Colonic mucosa (tissue), 4 donors: Measurements from ENCODE around the gene FBXL16. TPM values are rescaled to one million over a fixed set of nuclear protein-coding genes. Genes with fewer than 3 reads are reported as not detected.

Experiments used
- DNase-seq: peaks from one replicate; pipeline ENCODE4 v3.0.0-alpha.2; 2020
- H3K27ac ChIP-seq: fragments of 200-600 bp; one replicate; pipeline ENCODE4 v1.8.0; 2021
- H3K27me3 ChIP-seq: fragments of 200-600 bp; one replicate; pipeline ENCODE4 v1.8.0; 2021
- H3K36me3 ChIP-seq: fragments of 200-600 bp; one replicate; pipeline ENCODE4 v1.8.0; 2021
- H3K4me1 ChIP-seq: fragments of 200-600 bp; one replicate; pipeline ENCODE4 v1.8.0; 2021; ENCODE audit warnings: mild to moderate bottlenecking
- H3K4me3 ChIP-seq: fragments of 200-600 bp; one replicate; pipeline ENCODE4 v1.8.0; 2021
- H3K9ac ChIP-seq, 2 donors: one replicate each; pipeline ENCODE4 v1.7.0; 2013; ENCODE audit warnings: control low read depth in 2 of 2, low read depth in 2 of 2, low read length in 2 of 2
- H3K9me3 ChIP-seq: fragments of 200-600 bp; one replicate; pipeline ENCODE4 v1.8.0; 2021
- CTCF ChIP-seq: fragments of 200-600 bp; IDR thresholded peaks from one replicate; pipeline ENCODE4 v1.8.0; 2022; ENCODE audit warnings: antibody characterized with exemption, mild to moderate bottlenecking
- intact Hi-C: fragments of 100-400 bp; cut with DNase I; formaldehyde crosslinking; loops from one replicate; pipeline ENCODE4 v1.14.1; 2022
- total RNA-seq, 2 donors: library from RNA; stranded (reverse); fragmentation: NEBNext Ultra II Directional in 1 of 2; extraction: Animal tissue kit (Norgen Biotek cat#: 25700) in 1 of 2; gene quantifications; one replicate each; pipeline ENCODE4 v1.2.1, GENCODE V29; 2021
- donor health status: healthy.
- donor health status: DM: no; HTN: no; CAD: no.
- donor health status: DM: no; HTN: no; CAD: no.

The FBXL16 gene
- total RNA-seq, 2 donors from 2014 or later = 2.0 to 2.2 TPM

- intact Hi-C loops = no loop called here
- H3K27ac ChIP-seq = peak overlapping the region; percentile 80
- no peaks in the 10 kb centered on the region for H3K9me3 ChIP-seq
- TF ChIP-seq CTCF = peak; percentile 44
- peaks cover 33% of the 10 kb centered on the region for H3K4me1 ChIP-seq
- no peaks in the 10 kb centered on the region for H3K36me3 ChIP-seq
- H3K27me3 ChIP-seq = no peaks in the 10 kb centered on the region
- peak; percentile 87 for DNase-seq
- peak overlapping the region; percentile 82 to 95 for H3K9ac ChIP-seq
- H3K4me3 ChIP-seq = peak overlapping the region; percentile 97
Measured at GRCh38 chr16:648071-648780, 57.4 kb downstream of the FBXL16 start.

- peak; percentile 61 for DNase-seq
- Histone ChIP-seq H3K4me1 (peaks cover 40% of the 10 kb centered on the region), H3K27me3 (no peaks in the 10 kb centered on the region), H3K9ac (peak overlapping the region; percentile 80 to 95), H3K4me3 (no peak overlapping the region), H3K36me3 (no peaks in the 10 kb centered on the region), H3K9me3 (no peaks in the 10 kb centered on the region), H3K27ac (peak overlapping the region; percentile 80)
- no peak for TF ChIP-seq CTCF
- intact Hi-C loops = no loop called here
Measured at GRCh38 chr16:647173-647902, 58.3 kb downstream of the FBXL16 start.

DNA sequence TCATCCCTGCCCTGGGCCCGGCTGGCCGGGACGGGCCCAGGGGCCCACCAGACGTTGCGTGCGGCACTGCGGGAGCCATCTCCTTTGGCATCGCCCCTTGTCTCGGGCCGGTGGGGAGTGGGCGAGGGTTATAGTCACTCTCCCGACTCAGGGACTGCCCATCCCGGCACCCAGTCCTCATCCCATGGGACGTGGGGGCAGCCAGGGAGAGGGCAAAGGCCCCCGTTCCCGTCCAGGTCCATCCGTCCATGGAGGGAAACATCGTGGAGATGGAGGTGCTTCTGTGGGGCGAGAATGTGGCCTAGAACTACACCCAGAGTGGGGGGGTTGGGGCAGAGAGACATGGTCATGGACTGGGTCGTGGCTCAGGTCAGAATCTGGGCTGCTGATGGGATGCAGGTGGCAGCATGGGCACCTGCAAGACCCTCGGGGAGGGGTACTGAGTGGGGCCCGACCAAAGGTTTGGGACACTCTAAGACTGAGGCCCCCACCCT is 58.9 kb downstream of the FBXL16 start:
- peak overlapping the region; percentile 9 for H3K4me3 ChIP-seq
- no peaks in the 10 kb centered on the region for H3K36me3 ChIP-seq
- DNase-seq = no peak
- intact Hi-C loops = no loop called here
- H3K9ac ChIP-seq = peak overlapping the region; percentile 80 to 95
- no peaks in the 10 kb centered on the region for H3K27me3 ChIP-seq
- H3K27ac ChIP-seq = peak overlapping the region; percentile 80
- peaks cover 40% of the 10 kb centered on the region for H3K4me1 ChIP-seq
- H3K9me3 ChIP-seq = no peaks in the 10 kb centered on the region
- no peak for TF ChIP-seq CTCF

- Histone ChIP-seq H3K27me3 (no peaks in the 10 kb centered on the region), H3K4me3 (peak overlapping the region; percentile 9), H3K27ac (peak overlapping the region; percentile 80), H3K9ac (peak overlapping the region; percentile 80 to 95), H3K4me1 (peaks cover 40% of the 10 kb centered on the region), H3K9me3 (no peaks in the 10 kb centered on the region), H3K36me3 (no peaks in the 10 kb centered on the region)
- intact Hi-C loops = no loop called here
- no peak for TF ChIP-seq CTCF
- no peak for DNase-seq
Measured at GRCh38 chr16:645852-646678, 59.5 kb downstream of the FBXL16 start.

- no peaks in the 10 kb centered on the region for H3K9me3 ChIP-seq
- no peaks in the 10 kb centered on the region for H3K36me3 ChIP-seq
- no peak for TF ChIP-seq CTCF
- peak overlapping the region; percentile 80 for H3K27ac ChIP-seq
- intact Hi-C loops = no loop called here
- peak overlapping the region; percentile 12 to 95 for H3K9ac ChIP-seq
- H3K27me3 ChIP-seq = no peaks in the 10 kb centered on the region
- no peak overlapping the region for H3K4me3 ChIP-seq
- no peak for DNase-seq
- peaks cover 34% of the 10 kb centered on the region for H3K4me1 ChIP-seq
Measured at GRCh38 chr16:644556-644955, 61.0 kb downstream of the FBXL16 start.
